ENCODE measurements around the gene HERC2.
"Not testable (repeated sequence)": the region's sequence is repeated elsewhere in the genome, so short reads cannot be mapped to it uniquely, and the experiment has no call there.

The HERC2 gene

GRCh38 chr15:28227303-28227702, 94.7 kb downstream of the HERC2 start:
- DNase-seq (ENCODE audit: low read depth), result peak; percentile 3

DNA sequence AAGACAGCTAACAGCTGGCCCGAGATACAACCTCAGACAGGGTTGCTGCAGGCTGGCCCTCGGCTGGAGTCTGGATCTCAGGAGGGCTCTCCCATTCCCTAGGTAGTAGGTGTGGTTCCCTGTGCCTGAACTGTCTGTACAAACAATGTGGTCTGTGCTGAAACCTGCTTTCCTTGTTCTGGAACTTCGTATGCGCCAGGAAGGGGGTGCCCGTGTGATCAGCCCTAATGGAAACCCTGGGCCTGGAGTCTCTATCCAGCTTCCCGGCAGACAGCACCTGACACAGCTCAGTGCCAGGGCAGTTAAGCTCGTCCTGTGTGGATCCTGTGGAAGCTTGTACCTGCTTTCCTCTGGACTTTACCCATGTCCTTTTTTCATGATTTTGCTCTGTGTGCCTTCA, 99.4 kb downstream of the HERC2 start:
- DNase-seq (ENCODE audit: low read depth), result not testable (repeated sequence)

- DNase-seq (ENCODE audit: low read depth), result not testable (repeated sequence)
Observed at GRCh38 chr15:28221696-28222095, 100.3 kb downstream of the HERC2 start.

- DNase-seq (ENCODE audit: low read depth), result no peak
Observed at GRCh38 chr15:28219116-28219515, 102.9 kb downstream of the HERC2 start.

DNA sequence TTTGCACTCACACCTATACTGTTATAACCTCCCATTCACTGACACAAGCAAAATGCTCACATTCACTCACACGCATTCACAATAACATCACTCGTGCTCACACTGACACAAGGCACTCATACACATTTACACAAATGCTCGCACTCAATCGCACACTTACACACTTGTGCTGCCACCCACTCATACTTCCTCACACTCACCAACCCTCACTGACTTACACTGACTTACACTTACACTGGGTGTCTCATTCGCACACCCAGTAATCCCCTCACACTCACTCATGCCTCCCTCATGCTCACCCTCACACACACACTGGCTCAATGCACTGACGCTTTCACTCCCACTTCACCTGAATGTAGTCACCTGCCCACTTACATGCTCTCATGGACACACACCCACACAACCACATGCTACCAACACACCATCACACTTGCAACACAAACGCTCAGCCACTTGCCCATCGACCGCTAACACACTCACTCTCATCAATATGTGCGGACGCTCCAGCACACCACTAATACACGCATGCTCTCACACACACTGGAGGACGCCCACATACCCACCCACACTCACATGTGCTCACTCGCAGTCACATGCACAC, 104.9 kb downstream of the HERC2 start:
- DNase-seq (ENCODE audit: low read depth), result not testable (repeated sequence)

- not testable (repeated sequence) for DNase-seq (ENCODE audit: low read depth)
Observed at GRCh38 chr15:28215521-28215920, 106.5 kb downstream of the HERC2 start.

DNA sequence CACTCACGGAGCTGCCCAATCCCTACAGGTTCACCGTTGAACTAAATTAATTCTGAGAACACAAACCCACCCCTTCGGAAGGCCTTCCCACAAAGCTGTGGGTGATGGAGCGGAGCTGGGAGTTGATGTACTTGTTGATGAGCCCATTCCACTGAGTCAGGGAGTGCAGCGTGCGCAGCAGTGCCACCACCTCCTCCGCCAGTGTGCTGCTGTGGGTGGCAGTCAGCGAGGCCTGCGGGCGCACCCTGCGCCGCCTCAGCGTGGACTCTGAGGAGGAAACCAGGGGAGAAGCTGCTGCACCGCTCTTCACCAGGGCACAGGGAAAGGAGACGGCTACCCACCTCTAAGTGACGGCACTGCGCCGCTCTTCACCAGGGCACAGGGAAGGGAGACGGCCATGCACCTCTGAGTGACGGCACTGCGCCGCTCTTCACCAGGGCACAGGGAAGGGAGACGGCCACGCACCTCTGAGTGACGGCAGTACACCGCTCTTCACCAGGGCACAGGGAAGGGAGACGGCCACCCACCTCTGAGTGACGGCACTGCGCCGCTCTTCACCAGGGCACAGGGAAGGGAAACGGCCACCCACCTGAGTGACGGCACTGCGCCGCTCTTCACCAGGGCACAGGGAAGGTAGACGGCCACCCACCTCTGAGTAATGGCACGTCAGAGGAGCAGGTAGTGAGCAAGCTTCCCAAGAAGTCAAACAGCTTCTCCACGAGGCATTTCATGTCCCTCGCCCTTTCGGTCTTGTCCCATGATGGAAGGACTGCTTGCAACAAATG, 107.8 kb downstream of the HERC2 start:
- not testable (repeated sequence) for DNase-seq (ENCODE audit: low read depth)

GRCh38 chr15:28213393-28213792, 108.6 kb downstream of the HERC2 start:
- not testable (repeated sequence) for DNase-seq (ENCODE audit: low read depth)

DNA sequence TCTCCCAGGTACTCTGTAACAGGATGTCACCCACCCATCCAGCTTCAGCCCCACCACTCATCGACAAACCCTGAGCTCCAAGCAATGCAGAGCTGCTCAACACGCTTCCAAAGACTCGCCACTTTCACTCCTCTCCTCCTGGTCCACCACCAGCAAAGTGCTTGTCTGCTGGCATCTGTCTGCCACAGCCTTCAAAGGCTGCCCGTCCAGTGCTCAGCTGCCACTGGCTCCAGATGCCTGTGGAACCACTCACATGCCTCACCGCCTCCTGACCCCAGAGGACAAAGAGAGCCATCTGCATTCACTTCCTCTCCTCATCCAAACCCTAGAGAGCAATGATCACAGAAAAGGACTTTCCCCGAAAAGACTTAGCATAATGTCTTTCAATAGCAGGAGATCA, 113.4 kb downstream of the HERC2 start:
- no peak for DNase-seq (ENCODE audit: low read depth)

DNA sequence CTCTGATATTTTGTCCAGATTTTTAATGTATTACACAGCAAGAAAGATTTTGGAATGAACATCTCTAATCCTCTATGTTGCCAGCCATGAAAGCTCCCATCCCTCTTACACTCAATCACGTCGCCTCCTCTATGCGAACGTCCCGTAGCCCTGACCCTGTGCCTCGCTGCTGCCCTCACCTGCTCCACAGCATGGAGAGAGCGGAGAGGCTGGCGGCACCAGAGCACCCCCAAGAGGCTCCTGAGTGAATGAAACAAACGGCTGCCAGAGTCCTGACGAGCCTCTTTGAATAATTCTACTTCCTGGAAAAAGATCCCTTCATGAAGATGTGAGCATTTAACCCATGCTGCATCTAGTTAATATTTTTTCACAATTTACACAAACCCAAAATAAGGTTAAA, 116.3 kb downstream of the HERC2 start:
- not testable (repeated sequence) for DNase-seq (ENCODE audit: low read depth)

- DNase-seq (ENCODE audit: low read depth), result not testable (repeated sequence)
Observed at GRCh38 chr15:28203055-28203828, 118.7 kb downstream of the HERC2 start.

DNA sequence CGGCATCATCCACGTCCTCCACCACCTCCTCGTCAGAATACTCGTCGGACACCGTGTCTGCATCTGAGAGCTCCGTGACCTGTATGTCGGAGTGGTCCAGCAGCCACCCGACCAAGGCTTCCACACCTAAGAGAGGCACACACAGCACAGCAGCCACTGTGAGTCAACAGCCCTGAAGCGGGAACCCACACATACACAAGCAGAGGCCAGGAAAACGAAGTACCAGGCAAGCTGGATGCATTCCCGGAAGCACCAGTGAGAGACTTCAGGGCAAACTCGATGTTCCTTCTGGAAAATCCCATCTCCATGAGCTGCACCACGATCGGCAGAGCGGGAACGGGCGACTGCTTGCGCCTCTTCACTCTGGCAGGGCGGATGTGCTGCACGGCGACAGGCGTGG, 119.9 kb downstream of the HERC2 start:
- DNase-seq (ENCODE audit: low read depth), result not testable (repeated sequence)

GRCh38 chr15:28198215-28198614, 123.8 kb downstream of the HERC2 start:
- DNase-seq (ENCODE audit: low read depth), result not testable (repeated sequence)

- not testable (repeated sequence) for DNase-seq (ENCODE audit: low read depth)
Observed at GRCh38 chr15:28197694-28198093, 124.3 kb downstream of the HERC2 start.

GRCh38 chr15:28196581-28196980, 125.4 kb downstream of the HERC2 start:
- DNase-seq (ENCODE audit: low read depth), result not testable (repeated sequence)

GRCh38 chr15:28192772-28193171, 129.2 kb downstream of the HERC2 start:
- no peak for DNase-seq (ENCODE audit: low read depth)

GRCh38 chr15:28191832-28192231, 130.1 kb downstream of the HERC2 start:
- DNase-seq (ENCODE audit: low read depth), result peak; percentile 68

GRCh38 chr15:28190391-28191174, 131.4 kb downstream of the HERC2 start:
- DNase-seq (ENCODE audit: low read depth), result no peak

DNA sequence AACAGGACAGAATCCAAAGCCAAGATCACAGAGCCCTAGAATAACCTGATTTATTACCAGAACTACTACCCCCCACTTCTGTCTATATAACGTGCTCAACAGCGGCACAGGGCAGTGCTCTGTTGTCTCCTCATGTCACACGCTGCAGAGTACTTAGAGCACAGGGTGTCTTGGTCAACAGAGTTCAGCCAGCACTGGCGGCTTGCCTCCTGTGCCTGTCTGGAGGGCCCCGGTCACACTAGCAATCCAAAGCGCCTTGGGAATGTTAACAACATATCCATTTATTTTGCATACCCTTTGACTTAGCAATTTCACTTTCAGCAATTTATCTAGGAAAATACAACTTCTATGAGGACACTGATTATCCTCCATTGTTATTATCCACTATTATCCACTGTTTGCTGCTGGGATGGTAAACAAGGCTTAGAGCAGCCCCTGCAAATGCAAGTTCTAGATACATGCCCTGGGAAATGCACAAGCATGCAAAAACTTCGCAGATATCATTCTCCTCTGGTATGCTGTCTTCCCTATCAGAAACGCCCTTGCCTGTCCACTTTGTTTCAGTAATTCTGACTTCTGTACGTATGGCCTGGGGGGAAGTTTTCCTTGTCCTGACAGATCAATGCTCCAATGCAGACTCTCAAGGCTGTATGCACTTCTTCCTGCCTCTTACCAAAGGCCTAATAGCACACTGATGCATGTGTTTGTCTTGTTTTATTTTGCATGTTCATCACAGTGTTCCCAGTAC, 136.7 kb downstream of the HERC2 start:
- DNase-seq (ENCODE audit: low read depth), result no peak

GRCh38 chr15:28184166-28184565, 137.8 kb downstream of the HERC2 start:
- no peak for DNase-seq (ENCODE audit: low read depth)

- DNase-seq (ENCODE audit: low read depth), result no peak
Observed at GRCh38 chr15:28182731-28183130, 139.2 kb downstream of the HERC2 start.

Measured in GM04504 (cell line).